PFSK-1 (cell line): ENCODE data around the gene SLC66A2.

ENCODE experiments used
- FOXP2 ChIP-seq: optimal IDR thresholded peaks from 2 replicates; pipeline ENCODE3; 2011; ENCODE audit warnings: borderline replicate concordance, control low read depth, inconsistent platforms; ENCODE audit not compliant: insufficient read depth; ENCODE audit errors: extremely low read length, extremely low read depth
- POLR2AphosphoS5 ChIP-seq: IDR thresholded peaks from 2 replicates; pipeline ENCODE4 v1.6.1; 2012; ENCODE audit warnings: low read depth, mild to moderate bottlenecking, control low read depth, low read length, moderate library complexity
- SIN3A ChIP-seq: IDR thresholded peaks from 2 replicates; pipeline ENCODE4 v1.6.1; 2012; ENCODE audit warnings: mild to moderate bottlenecking, low read length, moderate library complexity, borderline replicate concordance; ENCODE audit not compliant: insufficient read depth
- TAF1 ChIP-seq: IDR thresholded peaks from 2 replicates; pipeline ENCODE4 v1.6.1; 2012; ENCODE audit warnings: low read length, control low read depth, borderline replicate concordance; ENCODE audit not compliant: insufficient read depth
- TF ChIP-seq, protein P1 (sequence below), 2 experiments: IDR thresholded peaks; 2 replicates each; pipeline versions ENCODE4 v1.6.1 to v1.8.0; 2011 to 2012; ENCODE audit warnings: low read depth in 2 of 2, low read length in 2 of 2, control low read depth in 1 of 2, inconsistent platforms in 1 of 2, mild to moderate bottlenecking in 1 of 2, moderate library complexity in 1 of 2; ENCODE audit not compliant: insufficient read depth in 1 of 2

Gene SLC66A2

DNA sequence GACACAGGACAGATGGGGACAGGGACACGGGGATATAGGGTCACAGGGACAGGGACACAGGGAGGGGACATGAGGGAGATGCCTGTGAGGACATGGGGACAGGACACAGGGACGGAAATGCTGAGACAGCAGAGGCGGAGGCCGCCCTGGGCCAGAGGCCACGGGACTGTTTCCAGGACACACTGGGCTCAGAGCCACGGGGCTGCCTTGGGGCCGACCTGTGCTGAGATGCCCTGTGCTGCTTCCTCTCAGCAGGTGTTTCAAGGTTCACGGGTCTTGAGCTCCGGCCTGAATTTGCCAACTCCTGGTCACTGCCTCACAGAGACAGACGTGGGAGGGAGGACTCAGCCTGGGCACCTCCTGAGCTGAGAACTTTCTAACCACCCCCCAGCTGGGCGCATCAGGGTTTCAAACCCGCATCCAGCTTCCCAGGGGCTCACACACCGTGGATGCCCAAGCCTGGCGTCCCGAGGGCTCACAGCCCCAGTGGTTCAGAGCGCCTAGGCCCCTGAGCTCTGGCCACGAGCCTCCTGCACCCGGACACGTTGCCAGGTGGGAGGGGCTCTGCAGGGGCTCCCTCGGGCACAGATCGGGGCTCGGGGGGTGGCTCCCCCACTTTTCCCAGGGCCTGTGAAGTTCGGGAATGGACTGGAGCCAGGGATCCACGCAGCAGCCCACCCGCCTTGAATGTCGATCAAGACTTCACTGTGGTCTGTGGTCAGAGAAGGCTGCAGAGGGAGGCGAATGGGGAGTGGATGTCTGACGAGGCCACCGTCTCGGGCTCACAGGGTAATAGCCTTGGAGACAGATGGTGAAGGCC, 64.1 kb downstream of the SLC66A2 start:
- TF ChIP-seq FOXP2 (no peak), TAF1 (no peak), SIN3A (no peak), POLR2AphosphoS5 (no peak)
- TF ChIP-seq, protein P1, sequence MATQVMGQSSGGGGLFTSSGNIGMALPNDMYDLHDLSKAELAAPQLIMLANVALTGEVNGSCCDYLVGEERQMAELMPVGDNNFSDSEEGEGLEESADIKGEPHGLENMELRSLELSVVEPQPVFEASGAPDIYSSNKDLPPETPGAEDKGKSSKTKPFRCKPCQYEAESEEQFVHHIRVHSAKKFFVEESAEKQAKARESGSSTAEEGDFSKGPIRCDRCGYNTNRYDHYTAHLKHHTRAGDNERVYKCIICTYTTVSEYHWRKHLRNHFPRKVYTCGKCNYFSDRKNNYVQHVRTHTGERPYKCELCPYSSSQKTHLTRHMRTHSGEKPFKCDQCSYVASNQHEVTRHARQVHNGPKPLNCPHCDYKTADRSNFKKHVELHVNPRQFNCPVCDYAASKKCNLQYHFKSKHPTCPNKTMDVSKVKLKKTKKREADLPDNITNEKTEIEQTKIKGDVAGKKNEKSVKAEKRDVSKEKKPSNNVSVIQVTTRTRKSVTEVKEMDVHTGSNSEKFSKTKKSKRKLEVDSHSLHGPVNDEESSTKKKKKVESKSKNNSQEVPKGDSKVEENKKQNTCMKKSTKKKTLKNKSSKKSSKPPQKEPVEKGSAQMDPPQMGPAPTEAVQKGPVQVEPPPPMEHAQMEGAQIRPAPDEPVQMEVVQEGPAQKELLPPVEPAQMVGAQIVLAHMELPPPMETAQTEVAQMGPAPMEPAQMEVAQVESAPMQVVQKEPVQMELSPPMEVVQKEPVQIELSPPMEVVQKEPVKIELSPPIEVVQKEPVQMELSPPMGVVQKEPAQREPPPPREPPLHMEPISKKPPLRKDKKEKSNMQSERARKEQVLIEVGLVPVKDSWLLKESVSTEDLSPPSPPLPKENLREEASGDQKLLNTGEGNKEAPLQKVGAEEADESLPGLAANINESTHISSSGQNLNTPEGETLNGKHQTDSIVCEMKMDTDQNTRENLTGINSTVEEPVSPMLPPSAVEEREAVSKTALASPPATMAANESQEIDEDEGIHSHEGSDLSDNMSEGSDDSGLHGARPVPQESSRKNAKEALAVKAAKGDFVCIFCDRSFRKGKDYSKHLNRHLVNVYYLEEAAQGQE (IDR thresholded peaks at IDR 0.05; ENCODE audit: insufficient read depth in 1 of 2, low read depth in 2 of 2, low read length in 2 of 2) = no peak

DNA sequence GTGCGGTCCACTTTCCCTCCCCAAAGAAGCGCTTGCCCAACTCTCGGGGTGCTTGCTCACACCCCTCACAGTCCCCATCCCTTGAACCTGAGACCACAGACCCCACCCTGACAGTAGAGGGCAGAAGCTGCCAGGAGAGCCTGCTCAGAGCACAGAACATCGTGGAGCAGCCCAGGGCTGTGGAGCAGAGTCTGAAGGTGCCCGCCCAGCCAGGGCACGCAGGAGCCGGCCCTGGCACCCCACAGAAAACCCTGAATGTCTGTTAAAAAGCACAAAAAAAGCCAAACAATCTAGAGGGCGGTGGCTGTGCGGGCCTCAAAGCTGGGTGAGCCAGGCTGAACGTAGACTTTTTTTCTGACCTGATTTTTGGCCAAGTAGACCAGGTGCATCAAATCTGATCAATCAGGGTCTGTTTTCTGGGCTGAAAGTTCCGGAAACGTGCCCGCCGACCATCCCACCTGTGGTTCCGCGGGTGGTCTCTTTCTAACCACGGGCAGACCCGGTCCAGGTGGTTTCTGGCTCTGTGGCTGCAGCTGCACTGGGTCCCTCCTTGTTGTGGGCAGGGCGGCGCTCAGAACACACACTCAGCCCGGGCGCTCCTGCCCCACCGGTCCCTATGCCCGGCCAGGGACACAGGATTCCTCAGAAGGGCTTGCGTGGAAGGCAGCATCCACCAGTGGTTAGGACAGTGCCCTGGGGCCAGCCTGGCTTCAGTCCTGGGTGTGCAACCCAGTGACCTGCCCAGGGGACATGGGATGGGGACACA, 66.3 kb downstream of the SLC66A2 start:
- TF ChIP-seq TAF1 = no peak
- no peak for TF ChIP-seq FOXP2

DNA sequence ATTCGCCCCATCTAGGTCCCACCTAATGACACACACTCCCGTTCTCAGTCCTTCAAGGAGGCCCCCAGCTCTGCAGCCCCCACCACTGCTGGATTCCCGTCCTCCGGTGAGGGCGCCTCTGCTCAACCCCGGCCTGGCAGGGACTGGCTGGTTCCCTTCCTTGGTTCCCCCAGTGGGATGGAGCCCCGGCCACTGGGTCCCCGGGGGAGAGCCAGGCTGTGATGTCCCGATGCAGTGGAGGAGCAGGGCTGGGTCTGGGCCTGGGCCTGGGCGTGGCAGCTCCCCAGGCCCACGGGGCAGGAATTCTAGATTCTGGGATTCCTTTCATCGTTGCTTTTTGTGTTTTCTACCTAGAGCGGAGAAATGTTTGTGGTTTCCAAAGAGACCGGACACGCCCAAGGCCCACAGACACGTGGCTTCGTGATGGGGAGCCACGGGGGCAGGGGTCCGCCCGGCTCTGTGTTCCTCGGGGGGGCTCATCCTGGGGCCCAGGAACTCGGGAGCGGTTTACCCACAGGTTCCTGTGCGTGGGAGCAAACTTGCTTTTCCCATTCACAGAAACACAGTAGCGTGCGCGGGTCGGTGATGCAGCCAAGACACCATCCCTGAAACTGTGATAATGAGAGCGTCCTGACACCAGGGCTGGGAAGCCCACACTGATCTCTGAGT, 67.0 kb downstream of the SLC66A2 start:
- TF ChIP-seq, protein P1 (IDR thresholded peaks at IDR 0.05; ENCODE audit: insufficient read depth in 1 of 2, low read depth in 2 of 2, low read length in 2 of 2) = no peak
- TF ChIP-seq SIN3A (no peak), TAF1 (no peak), POLR2AphosphoS5 (no peak), FOXP2 (no peak)

DNA sequence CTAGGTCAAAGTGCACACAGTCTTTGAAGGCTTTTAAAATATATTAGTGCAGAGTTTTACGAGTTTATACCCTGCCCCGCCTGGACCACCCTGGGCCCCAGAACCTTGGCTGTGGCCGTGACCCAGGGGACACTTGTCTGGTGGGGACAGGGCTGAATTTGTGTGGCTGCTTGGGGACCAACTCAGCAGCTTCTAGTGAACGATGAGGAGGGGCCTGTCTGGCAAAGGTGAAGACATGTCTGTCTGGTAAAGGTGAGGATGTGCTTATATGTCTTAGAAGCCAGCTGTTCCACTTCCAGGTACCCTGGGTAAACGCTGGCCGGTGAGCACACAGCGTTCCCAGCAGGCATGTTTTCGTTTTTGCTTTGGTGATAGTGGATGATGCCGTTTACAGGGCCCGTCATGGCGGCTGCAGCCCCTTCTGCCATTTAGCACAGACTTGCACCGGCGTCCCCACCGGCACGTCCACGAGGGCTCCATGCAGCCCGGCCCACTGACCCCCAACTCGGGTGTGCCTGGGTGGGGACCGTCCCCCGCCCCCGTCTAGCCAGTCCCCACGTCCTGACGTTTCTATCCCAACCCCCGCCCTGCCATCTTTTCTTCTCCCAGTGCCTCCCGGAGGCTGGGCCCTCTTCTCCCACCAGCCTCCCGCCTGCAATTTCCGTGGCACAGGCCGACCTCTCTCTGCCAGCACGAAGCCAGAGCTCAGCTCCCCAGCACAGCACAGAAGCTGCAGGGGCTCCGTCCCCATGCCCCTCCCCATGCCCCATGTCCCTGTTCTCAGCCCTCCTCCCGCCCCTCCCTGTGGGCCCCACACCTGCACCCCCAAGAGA, 67.8 kb downstream of the SLC66A2 start:
- TF ChIP-seq, protein P1 (IDR thresholded peaks at IDR 0.05; ENCODE audit: insufficient read depth in 1 of 2, low read depth in 2 of 2, low read length in 2 of 2) = no peak
- TF ChIP-seq TAF1 (no peak), POLR2AphosphoS5 (no peak), FOXP2 (no peak), SIN3A (no peak)
